HCT116 (cell line): ENCODE results near the gene POT1. TPM values are rescaled to one million over a fixed set of nuclear protein-coding genes. Genes with fewer than 3 reads are reported as not detected.
A peak's percentile ranks its signal among the peaks of the same experiment; 100 is the strongest.

Source experiments
- ATAC-seq: fragments of 200-7000 bp; cut with Tn5 transposase; 2 replicates; pipeline ENCODE4 v1.9.1; 2020; ENCODE audit warnings: mild to moderate bottlenecking, moderate library complexity
- BruUV-seq: library from RNA; stranded (reverse); fragments of 400-500 nt; replicated peaks from 2 replicates; lab custom pipeline; 2021; lab: Mats Ljungman, UMichigan
- CTCF ChIA-PET: fragments of 300-600 bp; sonication (Branson Sonifier 250); formaldehyde crosslinking; loops from one replicate; lab custom pipeline; 2021; ENCODE audit warnings: antibody characterized with exemption; lab: Charles Lee
- POLR2A ChIA-PET: fragments of 300-600, 350-600 bp; sonication (Branson Sonifier 250); formaldehyde crosslinking; loops from one replicate; lab custom pipeline; 2021; ENCODE audit warnings: antibody characterized with exemption; lab: Charles Lee
- RAD21 ChIA-PET, 2 experiments: fragments of 300-600 bp; sonication (Branson Sonifier 250); formaldehyde crosslinking; loops; one replicate each; lab custom pipeline; 2023; ENCODE audit warnings: low total read pairs in 2 of 2; ENCODE audit not compliant: uncharacterized antibody in 2 of 2, unreplicated experiment in 2 of 2, low non-redundant PET in 1 of 2; lab: Charles Lee
- DNase-seq: peaks from one replicate; pipeline ENCODE4 v3.0.0-alpha.2; 2010; ENCODE audit warnings: low read depth, low spot score
- H2AFZ ChIP-seq: fragments of 200-600 bp; shearing (Covaris generic), sonication (generic); 2 replicates; pipeline ENCODE4 v1.6.1; 2017; ENCODE audit warnings: low read depth, mixed run types, mixed read lengths, antibody characterized with exemption, low read length; ENCODE audit not compliant: poor library complexity, severe bottlenecking
- H3K27ac ChIP-seq: 2 replicates; pipeline ENCODE4 v1.5.1; 2012; ENCODE audit warnings: low read depth, low read length
- H3K27me3 ChIP-seq: fragments of 200-600 bp; sonication (generic); 2 replicates; pipeline ENCODE4 v1.6.1; 2016; ENCODE audit warnings: mixed run types, low read length, mixed read lengths; ENCODE audit not compliant: insufficient read depth
- H3K36me3 ChIP-seq, 2 experiments: fragments of 200-500 bp in 1 of 2; fragments of 200-600 bp in 1 of 2; sonication (Bioruptor generic) in 1 of 2; sonication (generic) in 1 of 2; 2 replicates each; pipeline versions ENCODE4 v1.5.1 to v1.6.1; 2014 to 2016; ENCODE audit warnings: low read length in 2 of 2, inconsistent platforms in 1 of 2, mixed read lengths in 1 of 2, mixed run types in 1 of 2; ENCODE audit not compliant: insufficient read depth in 2 of 2, control insufficient read depth in 1 of 2
- H3K4me1 ChIP-seq, 2 experiments: fragments of 200-600 bp in 1 of 2; sonication (generic) in 1 of 2; 2 replicates each; pipeline versions ENCODE4 v1.5.1 to v1.6.1; 2012 to 2017; ENCODE audit warnings: low read length in 2 of 2, inconsistent platforms in 1 of 2, mild to moderate bottlenecking in 1 of 2, mixed read lengths in 1 of 2, mixed run types in 1 of 2, moderate library complexity in 1 of 2; ENCODE audit not compliant: insufficient read depth in 2 of 2, control insufficient read depth in 1 of 2
- H3K4me2 ChIP-seq: fragments of 200-600 bp; sonication (generic); 2 replicates; pipeline ENCODE4 v1.6.1; 2017; ENCODE audit warnings: mixed run types, low read length, mixed read lengths
- H3K4me3 ChIP-seq, 2 experiments: fragments of 200-600 bp in 1 of 2; sonication (generic) in 1 of 2; replicated peaks in 1 of 2; 2 replicates each; pipeline ENCODE4 v1.5.1; 2011 to 2016; ENCODE audit warnings: low read length in 2 of 2, control low read depth in 1 of 2, low read depth in 1 of 2, mild to moderate bottlenecking in 1 of 2, mixed read lengths in 1 of 2, mixed run types in 1 of 2
- H3K79me2 ChIP-seq: fragments of 200-600 bp; sonication (generic); 2 replicates; pipeline ENCODE4 v1.6.1; 2017; ENCODE audit warnings: mild to moderate bottlenecking, mixed run types, low read length, moderate library complexity, mixed read lengths; ENCODE audit not compliant: insufficient read depth
- H3K9ac ChIP-seq: fragments of 200-600 bp; sonication (generic); 2 replicates; pipeline ENCODE4 v1.6.1; 2016; ENCODE audit warnings: low read length, mixed read lengths
- H3K9me2 ChIP-seq: fragments of 200-600 bp; sonication (generic), shearing (Covaris generic); 2 replicates; pipeline ENCODE4 v1.6.1; 2017; ENCODE audit warnings: mixed run types, mild to moderate bottlenecking, moderate library complexity; ENCODE audit not compliant: insufficient read depth
- H3K9me3 ChIP-seq, 2 experiments: fragments of 200-500 bp in 1 of 2; fragments of 200-600 bp in 1 of 2; sonication (Bioruptor generic) in 1 of 2; sonication (generic) in 1 of 2; 2 replicates each; pipeline ENCODE4 v1.6.1; 2014 to 2017; ENCODE audit warnings: low read length in 2 of 2, mixed read lengths in 2 of 2, inconsistent platforms in 1 of 2, low read depth in 1 of 2, mild to moderate bottlenecking in 1 of 2, mixed run types in 1 of 2, moderate library complexity in 1 of 2; ENCODE audit not compliant: control insufficient read depth in 1 of 2, insufficient read depth in 1 of 2
- H4K20me1 ChIP-seq: fragments of 200-600 bp; sonication (generic), shearing (Covaris generic); 2 replicates; pipeline ENCODE4 v1.6.1; 2017; ENCODE audit warnings: mixed run types, mild to moderate bottlenecking, moderate library complexity; ENCODE audit not compliant: insufficient read depth
- ATF3 ChIP-seq: IDR thresholded peaks from 2 replicates; pipeline ENCODE4 v1.6.1; 2012
- CTCF ChIP-seq, 3 experiments: fragments of 200-600 bp in 1 of 3; sonication (generic) in 1 of 3; IDR thresholded peaks in 2 of 3; conservative IDR thresholded peaks in 1 of 3; 2 replicates each; pipeline ENCODE4 v1.5.1; 2012 to 2017; ENCODE audit warnings: low read depth in 2 of 3, low read length in 2 of 3, antibody characterized with exemption in 1 of 3, borderline replicate concordance in 1 of 3, control low read depth in 1 of 3, mild to moderate bottlenecking in 1 of 3, mixed read lengths in 1 of 3, mixed run types in 1 of 3, moderate library complexity in 1 of 3; ENCODE audit not compliant: insufficient read depth in 1 of 3
- ELF1 ChIP-seq: IDR thresholded peaks from 2 replicates; pipeline ENCODE4 v1.6.1; 2012; ENCODE audit warnings: low read depth, borderline replicate concordance
- JUND ChIP-seq: IDR thresholded peaks from 2 replicates; pipeline ENCODE4 v1.6.1; 2012
- POLR2A ChIP-seq: IDR thresholded peaks from 2 replicates; pipeline ENCODE4 v1.7.0; 2011; ENCODE audit warnings: borderline replicate concordance; ENCODE audit not compliant: insufficient read depth, insufficient read length; ENCODE audit errors: extremely low read depth
- RAD21 ChIP-seq: IDR thresholded peaks from 2 replicates; pipeline ENCODE4 v1.6.1; 2012; ENCODE audit warnings: low read depth, mild to moderate bottlenecking
- REST ChIP-seq: IDR thresholded peaks from 2 replicates; pipeline ENCODE4 v1.6.1; 2012; ENCODE audit warnings: low read depth
- SIN3A ChIP-seq: IDR thresholded peaks from 2 replicates; pipeline ENCODE4 v1.6.1; 2012; ENCODE audit warnings: low read depth
- TCF7L2 ChIP-seq: IDR thresholded peaks from 2 replicates; pipeline ENCODE4 v1.7.0; 2011; ENCODE audit warnings: borderline replicate concordance, inconsistent platforms; ENCODE audit not compliant: insufficient read depth, insufficient read length; ENCODE audit errors: extremely low read depth
- ZBTB33 ChIP-seq: IDR thresholded peaks from 2 replicates; pipeline ENCODE4 v1.6.1; 2011; ENCODE audit warnings: mild to moderate bottlenecking, low read length, moderate library complexity; ENCODE audit not compliant: insufficient replicate concordance; ENCODE audit errors: extremely low read depth
- ZFX ChIP-seq: fragments of 450-650 bp; IDR thresholded peaks from 2 replicates; pipeline ENCODE4 v1.6.1; 2017
- intact Hi-C: fragments of 100-400 bp; cut with micrococcal nuclease; formaldehyde crosslinking; loops from 2 replicates; pipeline ENCODE4 v1.10.0; 2022
- total RNA-seq: library from RNA; stranded (reverse); gene quantifications from one replicate; pipeline ENCODE4 v1.2.1, GENCODE V29; 2021; ENCODE audit not compliant: unreplicated experiment

The POT1 gene
- total RNA-seq, 1 experiment from 2014 or later = 19.5 TPM

GRCh38 chr7:124840435-124840834 is 89.2 kb downstream of the POT1 start:
- no peaks in the 10 kb centered on the region for H3K79me2 ChIP-seq
- H3K9ac ChIP-seq = no peak overlapping the region
- DNase-seq (no peak), ATAC-seq (no peak)
- no peaks in the 10 kb centered on the region for H3K9me3 ChIP-seq
- no peaks in the 10 kb centered on the region for H3K27me3 ChIP-seq
- no peak overlapping the region for H3K4me2 ChIP-seq
- intact Hi-C loops = no loop called here
- ChIA-PET RAD21 (no interaction called here), POLR2A (no interaction called here), CTCF (interaction anchor here (1.0 to 1.2 kb wide), 2 partner anchors 12 to 685 kb away, joined by 3 to 4 read pairs; no protein-coding TSS in a partner anchor)
- H4K20me1 ChIP-seq = no peaks in the 10 kb centered on the region
- no peak overlapping the region for H3K4me3 ChIP-seq
- no peak overlapping the region for H2AFZ ChIP-seq
- no TSS peak for BruUV-seq
- H3K4me1 ChIP-seq = no peaks in the 10 kb centered on the region
- TF ChIP-seq CTCF (IDR thresholded peaks at IDR 0.05 in 2 of 3, conservative IDR thresholded peaks at IDR 0.05 in 1 of 3; ENCODE audit: borderline replicate concordance in 1 of 3, insufficient read depth in 1 of 3, low read depth in 2 of 3, low read length in 2 of 3) (peak in 2 of 3 experiments; percentile 20 to 41; a peak in 2 of 6 replicates), SIN3A (no peak), RAD21 (peak; percentile 50)
- H3K27ac ChIP-seq = no peak overlapping the region
- no peaks in the 10 kb centered on the region for H3K9me2 ChIP-seq
- H3K36me3 ChIP-seq = no peaks in the 10 kb centered on the region

GRCh38 chr7:124839687-124840086 is 89.9 kb downstream of the POT1 start:
- no TSS peak for BruUV-seq
- ChIA-PET RAD21 (no interaction called here), CTCF (interaction anchor here (1.8 kb wide), 1 partner anchor 738 kb away, joined by 4 read pairs; no protein-coding TSS in a partner anchor), POLR2A (no interaction called here)
- Histone ChIP-seq H4K20me1 (no peaks in the 10 kb centered on the region), H3K27me3 (no peaks in the 10 kb centered on the region), H3K9ac (no peak overlapping the region), H3K36me3 (no peaks in the 10 kb centered on the region), H3K4me3 (no peak overlapping the region), H3K79me2 (no peaks in the 10 kb centered on the region), H3K9me2 (no peaks in the 10 kb centered on the region), H3K9me3 (no peaks in the 10 kb centered on the region), H3K4me1 (no peaks in the 10 kb centered on the region), H2AFZ (no peak overlapping the region), H3K4me2 (no peak overlapping the region), H3K27ac (no peak overlapping the region)
- ATAC-seq (no peak), DNase-seq (no peak)
- intact Hi-C loops = no loop called here
- TF ChIP-seq ZFX = no peak
- no peak for TF ChIP-seq REST
- no peak for TF ChIP-seq POLR2A
- TF ChIP-seq ZBTB33 = no peak
- TF ChIP-seq JUND = no peak
- TF ChIP-seq ATF3 = no peak
- no peak for TF ChIP-seq ELF1
- TF ChIP-seq TCF7L2 = no peak
